ENCODE measurements around the gene CLRN1. TPM values are rescaled to one million over a fixed set of nuclear protein-coding genes. Genes with fewer than 3 reads are reported as not detected.

Gene CLRN1
- not detected for total RNA-seq

- Histone ChIP-seq H3K9ac (ENCODE audit: low read depth in 2 of 2, low read length in 2 of 2) (no peak within 1 kb of the TSS), H3K4me1 (no peaks in the 10 kb centered on the region), H3K27ac (no peak within 1 kb of the TSS), H3K9me3 (no peaks in the 10 kb centered on the region), H3K4me3 (no peak within 1 kb of the TSS), H3K36me3 (no peaks in the 10 kb centered on the region), H3K27me3 (no peaks in the 10 kb centered on the region)
- no peak for TF ChIP-seq CTCF (IDR thresholded peaks at IDR 0.05)
- intact Hi-C loops (cut with DNase I) = no loop called here
- DNase-seq = no peak
These were observed at the start of gene CLRN1 for GRCh38 chr3:150972366-150973071. TSS of gene CLRN1 (minus strand) at chr3:150972727. CDS start at chr3:150972708, 19 bp downstream.

- no peak for DNase-seq
- Histone ChIP-seq H3K4me1 (no peaks in the 10 kb centered on the region), H3K27me3 (no peaks in the 10 kb centered on the region), H3K27ac (no peak overlapping the region), H3K36me3 (no peaks in the 10 kb centered on the region), H3K9ac (ENCODE audit: low read depth in 2 of 2, low read length in 2 of 2) (no peak overlapping the region), H3K9me3 (no peaks in the 10 kb centered on the region), H3K4me3 (no peak overlapping the region)
- TF ChIP-seq CTCF (IDR thresholded peaks at IDR 0.05) = no peak
- intact Hi-C loops (cut with DNase I) = no loop called here
These were observed 43.9 kb upstream of the CLRN1 start for GRCh38 chr3:151016478-151016795.

- no peak for DNase-seq
- intact Hi-C loops (cut with DNase I) = no loop called here
- no peaks in the 10 kb centered on the region for H3K4me1 ChIP-seq
- no peak overlapping the region for H3K4me3 ChIP-seq
- H3K27ac ChIP-seq = no peak overlapping the region
- H3K9me3 ChIP-seq = no peaks in the 10 kb centered on the region
- TF ChIP-seq CTCF (IDR thresholded peaks at IDR 0.05) = no peak
- H3K36me3 ChIP-seq = no peaks in the 10 kb centered on the region
- no peaks in the 10 kb centered on the region for H3K27me3 ChIP-seq
- no peak overlapping the region for H3K9ac ChIP-seq (ENCODE audit: low read depth in 2 of 2, low read length in 2 of 2)
These were observed 43.4 kb upstream of the CLRN1 start for GRCh38 chr3:151015767-151016477.

GRCh38 chr3:151015181-151015580 lies 42.7 kb upstream of the CLRN1 start:
- no peaks in the 10 kb centered on the region for H3K9me3 ChIP-seq
- H3K27ac ChIP-seq = no peak overlapping the region
- no peaks in the 10 kb centered on the region for H3K36me3 ChIP-seq
- no peaks in the 10 kb centered on the region for H3K4me1 ChIP-seq
- H3K27me3 ChIP-seq = no peaks in the 10 kb centered on the region
- TF ChIP-seq CTCF (IDR thresholded peaks at IDR 0.05) = no peak
- intact Hi-C loops (cut with DNase I) = no loop called here
- no peak overlapping the region for H3K4me3 ChIP-seq
- no peak overlapping the region for H3K9ac ChIP-seq (ENCODE audit: low read depth in 2 of 2, low read length in 2 of 2)
- DNase-seq = no peak

GRCh38 chr3:151014501-151015018 lies 42.0 kb upstream of the CLRN1 start:
- no peaks in the 10 kb centered on the region for H3K4me1 ChIP-seq
- no peak overlapping the region for H3K27ac ChIP-seq
- H3K9ac ChIP-seq (ENCODE audit: low read depth in 2 of 2, low read length in 2 of 2) = no peak overlapping the region
- DNase-seq = no peak
- no peaks in the 10 kb centered on the region for H3K36me3 ChIP-seq
- intact Hi-C loops (cut with DNase I) = no loop called here
- H3K4me3 ChIP-seq = no peak overlapping the region
- no peaks in the 10 kb centered on the region for H3K9me3 ChIP-seq
- TF ChIP-seq CTCF (IDR thresholded peaks at IDR 0.05) = no peak
- H3K27me3 ChIP-seq = no peaks in the 10 kb centered on the region
